Stomach (tissue), 9 donors: ENCODE data around the gene UST. TPM values are rescaled to one million over a fixed set of nuclear protein-coding genes. Genes with fewer than 3 reads are reported as not detected.

Experiments
- DNase-seq, 2 donors: peaks; one replicate each; pipeline versions ENCODE4 v3.0.0 to v3.0.0-alpha.2; 2013 to 2019
- H3K27ac ChIP-seq, 5 donors: fragments of 200-600 bp in 4 of 5; sonication (generic) in 4 of 5; one replicate each; pipeline ENCODE4 v1.5.1; 2013 to 2019; ENCODE audit warnings: mild to moderate bottlenecking in 1 of 5, moderate library complexity in 1 of 5
- H3K27me3 ChIP-seq, 3 donors: fragments of 200-600 bp; sonication (generic); one replicate each; pipeline ENCODE4 v1.5.1; 2017 to 2019; ENCODE audit warnings: mixed run types in 1 of 3
- H3K36me3 ChIP-seq, 4 donors: fragments of 200-600 bp; sonication (generic); 1 replicate in 3 of 4; 2 replicates in 1 of 4; pipeline ENCODE4 v1.5.1; 2016 to 2019
- H3K4me1 ChIP-seq, 4 donors: fragments of 200-600 bp; sonication (generic); one replicate each; pipeline ENCODE4 v1.5.1; 2016 to 2019
- H3K4me3 ChIP-seq, 4 donors: fragments of 200-600 bp; sonication (generic) in 3 of 4; one replicate each; pipeline ENCODE4 v1.5.1; 2016 to 2019; ENCODE audit warnings: mild to moderate bottlenecking in 1 of 4
- H3K9me3 ChIP-seq, 4 donors: fragments of 200-600 bp; sonication (generic); one replicate each; pipeline ENCODE4 v1.5.1; 2016 to 2019
- EP300 ChIP-seq: sonication (generic); formaldehyde crosslinking; IDR thresholded peaks from one replicate; pipeline ENCODE4 v1.6.1; 2017; ENCODE audit warnings: antibody characterized with exemption
- POLR2A ChIP-seq, 4 donors: fragments of 450-650 bp; IDR thresholded peaks; one replicate each; pipeline ENCODE4 v1.6.1; 2016; ENCODE audit warnings: antibody characterized with exemption in 4 of 4, control low read depth in 2 of 4, mild to moderate bottlenecking in 1 of 4, moderate library complexity in 1 of 4
- POLR2AphosphoS5 ChIP-seq, 3 donors: sonication (generic); formaldehyde crosslinking; IDR thresholded peaks; one replicate each; pipeline ENCODE4 v1.6.1; 2016; ENCODE audit warnings: antibody characterized with exemption in 3 of 3
- WGBS, 5 donors: extraction: QIAGEN DNeasy Blood & Tissue Kit in 3 of 5; methylation state at CpG; one replicate each; pipeline versions ENCODE4 v1.1.5 to v1.1.7; 2013 to 2018; 5-methylcytosine and 5-hydroxymethylcytosine counted together
- intact Hi-C: fragments of 100-400 bp; cut with DNase I; formaldehyde crosslinking; loops from one replicate; pipeline ENCODE4 v1.15.1; 2023; ENCODE audit warnings: low total_unique reads
- polyA plus RNA-seq, 3 donors: library from polyadenylated mRNA; stranded (reverse); fragments of 200-250 nt; gene quantifications; one replicate each; pipeline ENCODE4 v1.2.3, GENCODE V29; 2013
- total RNA-seq, 5 donors: library from RNA; depleted of rRNA; stranded (reverse); fragments of >200 nt; gene quantifications; one replicate each; pipeline versions ENCODE4 v1.1.0 to v1.2.3, GENCODE V29; 2014 to 2016
- TF ChIP-seq, protein P1 (sequence below), 7 experiments: fragments of 450-650 bp in 4 of 7; fragments of 200-600 bp in 3 of 7; sonication (generic) in 3 of 7; IDR thresholded peaks; one replicate each; pipeline ENCODE4 v1.5.1; 2016 to 2019; ENCODE audit warnings: antibody characterized with exemption in 7 of 7, control low read depth in 2 of 7, mild to moderate bottlenecking in 1 of 7
- donor health status: healthy with polysubstance abuse.
- donor health status: Bipolar disorder and iron deficiency.
- donor health status: healthy.

The UST gene
- total and polyA plus RNA-seq, 8 donors = 2.2 to 45.8 (median 8.9) TPM

DNA sequence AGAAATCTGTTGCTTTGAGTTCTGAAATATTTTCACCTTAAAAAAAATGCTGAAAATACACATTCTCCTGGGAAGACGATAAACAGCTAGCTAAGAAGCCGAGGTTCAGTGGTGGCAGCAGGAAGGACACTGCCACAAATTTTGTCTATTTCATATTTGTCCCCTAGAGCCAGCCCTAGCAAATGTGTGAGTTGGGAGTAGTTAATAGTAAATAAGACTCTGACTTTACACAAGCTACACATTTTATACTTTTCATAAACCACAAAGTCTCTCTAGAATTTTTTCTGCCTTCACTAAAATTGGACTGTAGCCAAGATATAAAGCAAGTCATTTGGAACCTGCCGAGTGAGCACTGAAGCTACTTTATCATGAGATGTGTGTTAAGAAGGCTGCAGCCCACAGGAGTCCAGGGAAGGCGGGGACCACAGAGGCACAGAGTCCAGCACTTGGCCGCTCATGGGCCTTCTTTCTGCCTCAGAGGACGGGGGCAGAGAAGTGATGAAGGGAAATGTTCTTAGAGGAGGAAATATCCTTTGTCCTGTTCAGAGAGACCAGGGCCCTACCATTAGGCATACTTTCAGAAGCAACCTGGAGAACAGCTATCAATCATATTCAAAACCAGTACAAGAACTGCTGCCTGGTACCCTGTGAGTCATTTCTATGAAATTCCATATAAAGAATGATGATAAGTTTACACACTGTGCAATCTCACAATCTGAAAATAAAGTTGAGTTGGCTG lies 329.0 kb downstream of the UST start:
- intact Hi-C loops = no loop called here
- TF ChIP-seq EP300 = no peak
- TF ChIP-seq, protein P1, sequence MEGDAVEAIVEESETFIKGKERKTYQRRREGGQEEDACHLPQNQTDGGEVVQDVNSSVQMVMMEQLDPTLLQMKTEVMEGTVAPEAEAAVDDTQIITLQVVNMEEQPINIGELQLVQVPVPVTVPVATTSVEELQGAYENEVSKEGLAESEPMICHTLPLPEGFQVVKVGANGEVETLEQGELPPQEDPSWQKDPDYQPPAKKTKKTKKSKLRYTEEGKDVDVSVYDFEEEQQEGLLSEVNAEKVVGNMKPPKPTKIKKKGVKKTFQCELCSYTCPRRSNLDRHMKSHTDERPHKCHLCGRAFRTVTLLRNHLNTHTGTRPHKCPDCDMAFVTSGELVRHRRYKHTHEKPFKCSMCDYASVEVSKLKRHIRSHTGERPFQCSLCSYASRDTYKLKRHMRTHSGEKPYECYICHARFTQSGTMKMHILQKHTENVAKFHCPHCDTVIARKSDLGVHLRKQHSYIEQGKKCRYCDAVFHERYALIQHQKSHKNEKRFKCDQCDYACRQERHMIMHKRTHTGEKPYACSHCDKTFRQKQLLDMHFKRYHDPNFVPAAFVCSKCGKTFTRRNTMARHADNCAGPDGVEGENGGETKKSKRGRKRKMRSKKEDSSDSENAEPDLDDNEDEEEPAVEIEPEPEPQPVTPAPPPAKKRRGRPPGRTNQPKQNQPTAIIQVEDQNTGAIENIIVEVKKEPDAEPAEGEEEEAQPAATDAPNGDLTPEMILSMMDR (IDR thresholded peaks at IDR 0.05) = no peak
- TF ChIP-seq POLR2AphosphoS5 (IDR thresholded peaks at IDR 0.05) = no peak
- TF ChIP-seq POLR2A (IDR thresholded peaks at IDR 0.05) = no peak

DNA sequence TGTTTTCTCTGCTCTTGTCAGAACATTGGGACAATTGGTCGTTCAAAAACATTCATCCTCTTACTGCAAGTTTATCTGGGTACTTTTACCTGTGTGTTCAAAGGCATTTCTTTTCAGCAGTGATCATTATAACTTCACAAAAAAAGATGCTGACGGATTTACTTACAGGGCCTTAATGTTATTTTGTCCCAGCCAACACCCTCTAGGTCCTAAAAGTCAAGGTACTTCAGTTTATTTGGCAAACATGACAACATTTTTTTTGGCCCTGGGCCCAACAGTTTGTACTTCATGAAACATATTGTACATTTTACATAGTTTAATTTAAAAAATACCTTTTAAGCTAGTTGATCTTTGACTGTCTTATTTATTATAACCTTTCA lies 329.5 kb downstream of the UST start:
- Histone ChIP-seq H3K9me3 (no peaks in the 10 kb centered on the region), H3K27ac (no peak overlapping the region), H3K36me3 (no peaks in the 10 kb centered on the region), H3K27me3 (no peaks in the 10 kb centered on the region), H3K4me3 (no peak overlapping the region), H3K4me1 (peaks cover 0 to 31% (median 18%) of the 10 kb centered on the region in 4 donors)
- intact Hi-C loops = no loop called here
- TF ChIP-seq EP300 (no peak), POLR2A (IDR thresholded peaks at IDR 0.05) (no peak), POLR2AphosphoS5 (IDR thresholded peaks at IDR 0.05) (no peak)
- TF ChIP-seq, protein P1 (IDR thresholded peaks at IDR 0.05) = no peak
- no peak for DNase-seq
- WGBS, 5 donors = 42 to 66% (median 63%) methylated on average over 2 of the region's 2 CpGs

More for the DNA sequence above, 329.0 kb downstream of the UST start:
- Histone ChIP-seq H3K4me1 (peaks cover 0 to 25% (median 15%) of the 10 kb centered on the region in 4 donors), H3K27me3 (no peaks in the 10 kb centered on the region), H3K36me3 (no peaks in the 10 kb centered on the region), H3K4me3 (no peak overlapping the region), H3K27ac (no peak overlapping the region), H3K9me3 (no peaks in the 10 kb centered on the region)
- 66 to 75% (median 72%) methylated on average over 6 of the region's 6 CpGs for WGBS, 5 donors
- no peak for DNase-seq

DNA sequence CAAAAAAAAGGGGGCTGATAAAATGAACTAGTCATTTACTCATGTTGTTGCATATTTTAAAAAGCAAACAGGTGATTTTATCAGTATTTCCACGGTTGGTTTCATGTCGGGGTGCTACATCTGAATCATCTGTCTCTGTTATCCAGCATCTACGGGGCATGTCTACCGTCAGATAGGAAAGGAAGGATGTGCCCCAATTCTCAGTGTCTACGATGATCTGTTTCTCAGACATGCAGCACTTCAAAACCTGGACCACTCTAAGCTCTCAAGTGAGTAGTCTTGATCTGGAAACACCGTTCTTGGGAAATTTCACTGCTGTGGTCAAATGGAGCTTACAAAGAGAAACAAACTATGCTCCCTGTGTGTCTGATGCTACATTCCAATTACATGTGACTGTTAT lies 330.4 kb downstream of the UST start:
- no peak for DNase-seq
- 65 to 85% (median 80%) methylated on average over 6 of the region's 6 CpGs for WGBS, 5 donors
- no peak overlapping the region for H3K27ac ChIP-seq
- H3K4me1 ChIP-seq = peaks cover 0 to 35% (median 19%) of the 10 kb centered on the region in 4 donors
- no peaks in the 10 kb centered on the region for H3K9me3 ChIP-seq
- H3K36me3 ChIP-seq = no peaks in the 10 kb centered on the region
- no peaks in the 10 kb centered on the region for H3K27me3 ChIP-seq
- no peak overlapping the region for H3K4me3 ChIP-seq
- intact Hi-C loops = no loop called here
- TF ChIP-seq POLR2A (IDR thresholded peaks at IDR 0.05) (no peak), POLR2AphosphoS5 (IDR thresholded peaks at IDR 0.05) (no peak), EP300 (no peak)
- TF ChIP-seq, protein P1 (IDR thresholded peaks at IDR 0.05) = no peak

DNA sequence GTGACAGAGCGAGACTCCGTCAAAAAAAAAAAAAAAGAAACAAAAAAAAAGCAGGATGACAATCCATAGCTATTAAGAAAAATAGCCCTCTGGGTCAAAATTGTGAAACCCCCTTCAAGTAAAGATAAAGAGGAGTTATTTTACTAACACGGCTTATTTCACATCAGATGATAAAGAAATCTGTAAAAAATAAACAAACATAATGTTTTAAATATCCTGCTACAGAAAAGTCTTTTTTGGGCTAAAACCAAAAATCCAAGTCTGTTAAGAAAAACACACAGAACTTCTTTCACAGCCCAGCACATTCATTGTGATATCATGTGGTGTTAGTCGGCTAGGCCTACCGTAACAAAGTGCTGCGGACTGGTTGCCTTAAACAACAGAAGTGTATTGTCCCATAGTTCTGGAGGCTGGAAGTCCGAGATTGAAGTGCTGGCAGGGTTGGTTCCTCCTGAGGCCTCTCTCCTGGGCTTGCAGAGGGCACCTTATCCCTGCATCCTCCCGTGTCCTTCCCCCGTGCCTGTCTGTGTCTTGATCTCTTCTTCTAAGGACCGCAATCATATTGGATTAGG lies 331.5 kb downstream of the UST start:
- peaks cover 0 to 40% (median 21%) of the 10 kb centered on the region in 4 donors for H3K4me1 ChIP-seq
- no peak overlapping the region for H3K27ac ChIP-seq
- WGBS, 5 donors = 88 to 95% (median 94%) methylated on average over 10 of the region's 10 CpGs
- intact Hi-C loops = no loop called here
- H3K4me3 ChIP-seq = no peak overlapping the region
- no peaks in the 10 kb centered on the region for H3K36me3 ChIP-seq
- no peak for DNase-seq
- no peaks in the 10 kb centered on the region for H3K9me3 ChIP-seq
- H3K27me3 ChIP-seq = no peaks in the 10 kb centered on the region
- TF ChIP-seq EP300 (no peak), POLR2A (IDR thresholded peaks at IDR 0.05) (no peak), POLR2AphosphoS5 (IDR thresholded peaks at IDR 0.05) (no peak)
- TF ChIP-seq, protein P1 (IDR thresholded peaks at IDR 0.05) = no peak
